Fibroblast of peridontal ligament (primary cell): ENCODE results near the gene MBIP.
A peak's percentile ranks its signal among the peaks of the same experiment; 100 is the strongest.

ENCODE experiments used
- DNase-seq: peaks from one replicate; pipeline ENCODE4 v3.0.0-alpha.2; 2010; ENCODE audit errors: extremely low read depth

The MBIP gene

DNA sequence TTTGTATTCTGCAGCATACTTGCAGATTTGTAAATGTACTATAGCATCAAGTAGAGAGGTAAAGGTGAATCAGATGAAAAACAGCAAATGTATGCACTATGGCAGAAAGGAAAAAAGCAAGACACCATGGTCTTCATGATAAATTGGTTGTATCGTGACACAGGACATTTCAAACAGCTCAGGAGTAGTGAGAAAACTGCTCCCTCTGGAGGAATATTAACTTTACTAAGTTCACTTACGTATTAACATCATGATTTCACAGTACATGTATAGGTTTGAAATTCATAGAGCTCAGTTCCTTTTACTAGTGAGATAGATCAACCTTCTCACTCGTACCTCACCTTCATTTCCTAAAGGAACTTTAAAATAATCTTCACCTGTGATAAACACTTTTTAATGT is 6.5 kb downstream of the MBIP start:
- no peak for DNase-seq

DNA sequence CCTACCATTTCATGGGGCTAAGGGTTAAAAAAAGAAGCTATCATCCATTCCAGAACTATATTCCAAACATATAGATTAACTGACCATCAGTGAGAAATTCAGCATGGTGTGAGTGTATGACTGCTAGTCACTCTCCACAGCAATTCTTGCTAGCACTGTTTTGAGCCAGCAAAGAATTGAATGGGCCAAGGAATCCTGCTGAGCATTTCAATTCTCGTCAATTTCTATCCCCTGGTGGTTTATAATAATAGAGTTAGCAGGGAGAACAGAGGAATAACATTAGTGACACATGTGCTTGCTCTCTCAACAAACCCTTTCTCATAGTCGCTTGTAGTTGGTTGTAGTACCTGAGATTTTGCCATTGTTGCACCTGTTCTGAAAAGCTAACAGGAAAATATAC is 7.2 kb downstream of the MBIP start:
- DNase-seq: no peak

DNA sequence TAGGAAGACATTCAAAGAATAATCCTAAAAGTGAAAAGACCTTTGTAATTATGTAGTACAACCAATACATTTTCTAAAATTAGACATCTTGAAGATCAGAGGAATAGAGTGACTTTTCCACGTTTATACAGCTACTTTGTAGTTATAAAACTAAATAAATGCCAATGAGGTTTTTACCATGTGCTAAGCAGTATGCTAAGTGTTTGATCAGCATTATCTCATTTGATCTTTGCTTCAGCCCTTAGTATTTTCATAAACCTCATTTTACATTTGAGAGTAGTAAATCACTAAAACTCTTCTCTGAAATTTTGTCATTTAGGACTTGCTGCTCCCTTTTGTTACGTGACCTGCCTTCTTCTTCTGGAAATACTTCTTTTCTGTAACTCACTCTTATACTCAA is 13.6 kb downstream of the MBIP start:
- DNase-seq: no peak

DNA sequence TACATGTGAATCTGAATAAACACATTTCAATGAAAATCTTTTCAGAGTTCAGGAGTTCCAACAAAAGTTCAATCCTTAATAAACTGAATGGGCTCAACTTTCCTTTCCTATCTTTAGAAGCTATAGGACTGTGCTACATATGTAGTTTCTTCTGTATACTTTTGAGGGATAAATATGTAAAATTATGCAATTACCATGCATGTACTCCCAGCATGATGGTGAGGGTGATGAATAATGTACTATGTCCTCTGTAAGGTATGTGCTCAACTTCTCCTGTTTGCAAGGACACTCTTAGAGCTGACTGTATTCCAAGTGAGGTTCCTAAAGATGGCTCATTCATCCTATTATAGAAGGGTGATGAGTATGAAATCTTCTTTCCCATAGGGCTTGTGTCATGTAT is 15.5 kb downstream of the MBIP start:
- DNase-seq: no peak

DNA sequence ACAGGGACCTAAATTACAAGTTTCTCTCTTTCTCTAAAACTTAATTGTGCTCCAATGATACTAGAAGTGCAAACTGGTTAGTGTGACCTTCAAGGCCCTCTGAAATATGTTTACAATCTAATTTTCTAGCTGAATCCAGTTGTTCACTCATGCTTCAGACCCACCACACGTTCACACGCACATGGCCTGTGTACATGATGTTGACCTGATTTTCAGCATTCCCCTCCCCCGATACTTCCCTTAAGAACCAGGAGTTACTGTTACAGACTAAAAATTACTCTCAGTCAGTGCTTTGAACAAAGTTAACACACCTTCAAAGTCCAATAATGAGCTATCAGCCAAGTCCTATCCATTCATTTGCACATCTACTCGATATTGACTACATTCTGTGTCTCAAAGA is 16.5 kb downstream of the MBIP start:
- DNase-seq: no peak

DNA sequence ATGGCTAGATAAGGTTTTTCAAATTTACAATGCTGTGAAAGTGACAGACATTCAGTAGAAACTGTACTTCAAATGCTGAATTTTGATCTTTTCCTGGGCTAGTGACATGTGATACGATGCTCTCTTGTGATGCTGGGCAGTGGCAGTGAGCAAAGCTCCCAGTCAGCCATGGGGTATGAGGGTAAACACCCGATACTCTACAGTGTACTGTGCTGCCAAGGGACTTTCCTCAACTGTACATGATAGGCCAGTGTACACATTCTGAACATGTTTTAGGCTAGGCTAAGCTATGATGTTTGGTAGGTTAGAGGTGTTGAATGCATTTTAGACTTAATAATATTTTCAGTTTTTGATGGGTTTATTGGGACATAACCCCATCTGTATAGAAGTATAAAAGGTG is 17.6 kb downstream of the MBIP start:
- no peak for DNase-seq

DNA sequence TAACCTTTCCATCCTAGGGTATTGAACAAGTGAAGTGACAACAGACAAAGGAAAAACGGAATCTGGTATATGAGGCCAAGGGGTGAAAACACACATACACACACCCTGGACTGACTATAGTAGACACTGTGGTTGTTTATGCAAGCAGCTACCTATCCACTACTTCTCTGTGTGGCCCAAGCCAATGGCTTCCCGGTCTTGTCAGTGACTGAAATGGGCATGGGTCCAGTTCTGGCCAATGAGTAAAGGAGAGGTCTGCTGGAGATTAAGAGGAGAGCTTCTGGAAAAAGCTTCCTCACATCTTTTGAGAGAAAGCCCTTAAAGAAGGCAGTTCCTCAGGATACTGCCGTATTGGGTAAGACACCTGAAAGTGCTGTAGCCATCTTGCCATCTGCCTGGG is 19.3 kb downstream of the MBIP start:
- no peak for DNase-seq

DNA sequence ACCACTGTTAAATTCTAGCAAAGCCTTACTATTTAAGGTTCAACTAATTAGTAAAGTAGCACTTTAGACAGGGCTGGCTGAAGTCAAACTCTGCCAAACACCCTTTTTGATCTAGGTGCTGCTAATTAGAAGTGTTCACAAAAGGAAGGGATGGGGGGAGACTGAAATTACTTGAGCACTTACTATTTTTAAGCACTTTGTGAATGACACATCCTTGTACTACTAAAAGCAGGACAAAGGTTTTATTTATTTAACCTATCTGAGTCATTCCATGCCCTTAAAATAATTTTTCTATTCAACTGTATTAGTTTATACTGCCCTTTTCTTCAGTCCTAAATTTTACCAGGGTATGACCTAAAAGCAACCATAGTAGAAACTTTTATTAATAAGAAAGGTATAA is 20.1 kb downstream of the MBIP start:
- DNase-seq: no peak

DNA sequence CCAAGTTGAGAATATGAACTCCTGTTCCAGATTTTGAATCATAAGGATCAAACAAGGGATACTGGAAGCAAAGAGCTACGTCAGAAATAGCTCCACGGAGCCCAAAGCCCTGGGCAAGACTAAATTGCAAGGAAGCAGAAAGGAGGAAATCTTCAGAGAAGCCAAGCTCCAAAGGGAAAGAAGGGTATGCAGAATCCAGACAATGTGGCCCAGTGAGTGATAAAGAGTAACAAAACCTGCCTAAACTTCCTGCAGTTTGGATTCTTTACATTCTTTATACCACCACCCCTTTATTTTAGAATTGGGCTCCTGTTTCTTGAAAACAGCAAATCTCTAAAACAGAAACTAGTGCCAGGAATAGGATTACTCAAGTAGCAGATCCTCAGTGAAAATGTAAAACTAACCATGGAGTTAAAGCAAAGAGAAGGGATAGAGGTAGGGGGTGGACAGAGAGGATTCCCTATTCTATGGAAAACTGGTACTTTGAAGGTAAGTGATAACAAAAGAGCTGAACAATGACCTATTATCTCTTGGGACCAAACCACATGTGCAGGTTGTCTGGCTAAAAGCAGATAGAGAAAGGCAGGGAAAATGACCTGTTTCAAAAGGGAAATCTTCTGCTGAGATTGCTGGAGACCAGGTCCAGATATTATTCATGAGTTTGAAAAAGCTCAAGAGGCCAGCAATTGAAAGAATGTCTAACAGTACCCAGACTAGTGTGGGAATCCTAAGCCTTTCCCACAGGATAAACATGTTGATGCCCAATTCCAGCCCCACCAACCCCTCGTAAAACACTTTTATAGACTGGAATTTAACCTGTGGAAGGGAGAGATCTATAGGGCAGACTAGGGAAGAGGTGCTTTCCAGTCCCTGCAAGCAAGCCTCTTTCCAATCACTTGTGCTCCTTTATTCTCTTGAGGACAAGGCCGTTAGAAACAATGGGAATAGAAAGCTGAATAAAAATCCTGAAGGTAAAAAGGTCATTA is 24.5 kb downstream of the MBIP start:
- no peak for DNase-seq

DNA sequence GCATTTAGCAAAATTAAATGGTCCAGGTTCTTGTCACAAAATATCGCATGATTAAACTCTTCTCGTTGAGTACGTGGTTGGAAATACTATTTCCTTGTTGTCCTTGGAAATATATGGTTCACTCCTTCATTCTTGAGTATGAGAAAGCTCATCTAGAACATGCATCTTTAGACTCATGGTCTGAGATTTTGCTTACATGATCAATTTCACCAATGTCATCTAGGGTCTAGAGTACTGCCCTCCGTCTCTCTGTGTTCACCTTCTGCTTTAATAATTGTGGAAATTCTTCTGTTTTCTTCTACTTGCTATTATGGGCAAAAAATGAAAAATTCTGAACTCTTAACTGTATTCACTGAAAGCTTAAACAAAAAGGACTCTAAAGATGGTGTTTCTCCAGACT is 25.9 kb downstream of the MBIP start:
- no peak for DNase-seq

DNA sequence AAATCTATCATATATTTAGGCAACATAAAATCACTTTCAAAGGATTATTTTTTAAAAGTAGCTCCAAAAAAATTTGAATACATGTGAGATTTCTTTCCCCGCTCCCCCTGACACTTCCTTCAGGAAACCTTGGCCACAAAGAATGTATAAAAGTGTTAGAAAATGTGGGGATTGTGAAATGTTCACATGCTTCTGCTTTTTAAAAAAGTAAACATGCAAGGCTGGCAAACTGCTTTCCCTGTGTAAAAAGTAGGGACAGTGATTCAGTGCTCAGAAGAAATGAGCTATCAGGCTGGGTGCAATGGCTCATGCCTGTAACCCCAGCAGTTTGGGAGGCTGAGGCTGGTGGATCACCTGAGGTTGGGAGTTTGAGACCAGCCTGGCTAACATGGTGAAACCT is 26.6 kb downstream of the MBIP start:
- peak; percentile 37 for DNase-seq

DNA sequence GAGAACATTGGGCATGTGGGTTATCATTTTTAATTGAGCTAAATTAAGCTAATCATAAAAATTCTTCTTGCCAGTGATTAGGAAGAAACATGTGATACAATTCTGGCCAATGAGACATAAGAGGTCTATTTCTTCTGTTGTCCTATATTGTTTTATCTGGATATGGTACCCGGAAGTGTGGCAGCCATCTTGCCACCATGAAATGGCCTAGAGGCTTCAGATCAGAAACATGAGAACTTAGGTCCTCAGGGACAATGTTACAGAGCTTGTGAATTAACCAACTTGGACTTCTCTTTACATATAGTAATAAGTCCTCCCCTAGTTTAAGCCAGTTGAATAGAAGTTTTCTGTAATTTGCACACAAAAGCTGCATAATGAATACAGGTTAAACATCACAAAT is 30.5 kb downstream of the MBIP start:
- no peak for DNase-seq

DNA sequence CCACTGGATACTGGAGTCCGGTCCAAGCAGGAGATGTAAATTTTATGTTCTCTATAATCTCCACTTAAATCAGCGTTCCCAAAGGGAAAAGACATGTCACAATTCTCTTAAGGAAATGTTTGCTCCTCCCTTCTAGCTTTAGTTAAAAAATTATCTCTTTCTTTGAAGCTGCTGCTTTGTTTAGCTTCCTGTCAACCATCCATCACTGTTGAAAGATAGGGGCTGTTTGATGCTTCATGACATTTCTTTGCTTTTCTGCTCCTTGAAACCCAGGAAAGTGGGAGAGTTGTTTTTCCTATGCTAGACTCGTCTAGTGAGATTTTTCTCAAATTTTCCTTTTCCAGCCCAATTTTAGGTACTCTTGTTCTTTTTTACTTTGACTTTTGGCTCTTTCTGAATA is 31.9 kb downstream of the MBIP start:
- no peak for DNase-seq

DNA sequence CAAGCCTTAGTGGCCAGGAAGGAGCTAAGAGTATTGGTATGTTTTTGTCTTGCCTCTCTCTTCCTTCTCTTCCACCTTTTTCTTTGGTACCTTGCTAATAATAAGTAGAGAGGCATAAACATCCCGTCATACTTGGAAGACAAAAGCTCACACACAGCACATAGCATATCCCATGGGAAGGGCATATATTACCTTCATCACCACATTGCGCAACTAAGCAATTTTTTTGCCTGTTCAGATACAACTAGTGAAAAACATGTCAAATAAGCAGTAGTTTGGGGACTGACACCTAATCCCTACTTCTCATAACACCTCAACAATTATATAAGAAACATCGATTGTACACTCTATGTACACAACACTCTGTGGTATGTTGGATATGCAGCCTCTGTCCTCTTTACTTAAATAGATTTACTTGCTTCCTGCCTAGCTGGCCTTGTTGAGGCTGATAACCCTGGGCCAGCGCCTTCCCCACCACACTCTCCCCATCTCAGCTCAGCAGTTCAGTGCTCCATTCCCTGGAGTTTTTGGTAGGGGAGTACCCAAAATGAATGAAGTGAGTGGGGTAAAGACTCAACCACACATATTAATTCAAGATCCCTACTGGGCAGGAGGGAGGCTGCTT is 35.4 kb downstream of the MBIP start:
- no peak for DNase-seq

DNA sequence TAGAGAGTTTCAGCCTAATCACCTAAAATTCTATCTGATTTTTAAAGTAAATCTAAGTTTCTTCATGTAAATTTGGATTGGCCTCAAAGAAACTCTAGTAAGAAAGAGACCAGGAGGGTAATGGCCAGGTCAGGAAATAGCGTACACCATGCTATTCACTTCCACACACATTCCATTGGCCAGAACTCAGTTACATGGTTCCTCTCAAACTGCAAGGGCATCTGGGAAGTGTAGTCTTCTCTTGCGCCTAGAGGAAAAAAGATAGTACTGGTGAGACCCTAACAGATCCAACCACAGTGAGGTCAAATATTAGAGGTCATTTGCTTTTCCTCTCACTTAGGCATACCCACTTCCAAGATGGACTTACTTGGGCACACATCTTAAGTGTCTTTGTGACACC is 39.1 kb downstream of the MBIP start:
- DNase-seq: no peak

DNA sequence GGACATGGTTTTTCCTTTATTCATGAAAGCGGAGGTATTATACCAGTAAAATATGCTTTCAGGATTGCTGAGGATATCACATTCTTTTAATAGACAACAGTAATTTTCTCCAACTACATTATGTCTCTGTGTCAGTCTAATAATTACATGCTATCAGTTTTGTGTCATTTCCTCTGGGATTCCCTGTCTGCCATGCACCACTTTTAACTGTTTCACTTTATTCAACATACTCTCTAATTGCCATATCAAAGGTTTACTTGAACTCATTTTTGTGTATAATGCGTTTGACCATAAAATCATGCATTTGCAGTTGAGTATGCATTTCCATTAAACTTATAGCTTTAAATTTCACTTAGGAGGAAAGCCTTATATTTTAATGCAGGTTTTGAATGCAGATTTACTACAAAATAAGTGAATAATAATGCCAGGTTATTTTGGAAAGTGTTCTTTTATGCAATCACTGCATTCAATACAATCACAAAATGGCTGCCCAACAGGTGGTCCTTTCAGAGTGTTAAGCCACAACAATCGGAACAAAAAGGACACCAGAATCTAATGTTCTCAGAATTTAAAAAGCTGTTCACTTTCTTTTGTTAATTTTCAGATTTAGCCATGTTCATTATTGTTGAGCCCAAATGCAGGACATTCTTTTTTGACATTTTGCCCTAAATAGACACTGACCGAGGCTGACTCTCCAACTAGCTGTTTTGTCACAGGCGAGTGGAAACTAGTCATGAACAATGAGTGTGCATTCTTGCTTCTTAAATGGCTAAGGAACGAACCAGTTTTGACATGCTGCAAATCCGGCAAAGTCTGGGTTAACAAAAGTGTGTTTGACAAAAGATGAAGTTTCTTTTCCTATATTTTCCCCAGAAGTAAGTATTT is 40.9 kb downstream of the MBIP start:
- DNase-seq: no peak

DNA sequence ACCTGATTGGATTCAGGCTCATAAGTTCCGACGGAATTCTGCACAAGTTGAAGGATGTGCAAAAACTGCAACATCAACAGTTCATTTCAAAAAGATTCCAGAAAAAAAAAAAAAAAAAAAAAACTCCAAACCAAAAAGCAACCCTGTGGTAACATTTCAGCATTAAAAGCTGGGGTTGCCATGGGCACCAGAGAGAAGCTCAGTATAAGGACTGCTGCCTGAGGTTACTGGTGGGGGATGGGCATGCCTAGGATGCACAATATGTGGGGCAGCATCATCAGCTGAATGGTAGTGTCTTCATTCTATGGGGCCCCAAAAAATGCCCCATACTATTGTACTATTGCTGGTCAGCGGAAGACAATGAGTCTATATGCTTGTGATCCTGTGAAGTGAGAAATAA is 44.7 kb downstream of the MBIP start:
- no peak for DNase-seq

DNA sequence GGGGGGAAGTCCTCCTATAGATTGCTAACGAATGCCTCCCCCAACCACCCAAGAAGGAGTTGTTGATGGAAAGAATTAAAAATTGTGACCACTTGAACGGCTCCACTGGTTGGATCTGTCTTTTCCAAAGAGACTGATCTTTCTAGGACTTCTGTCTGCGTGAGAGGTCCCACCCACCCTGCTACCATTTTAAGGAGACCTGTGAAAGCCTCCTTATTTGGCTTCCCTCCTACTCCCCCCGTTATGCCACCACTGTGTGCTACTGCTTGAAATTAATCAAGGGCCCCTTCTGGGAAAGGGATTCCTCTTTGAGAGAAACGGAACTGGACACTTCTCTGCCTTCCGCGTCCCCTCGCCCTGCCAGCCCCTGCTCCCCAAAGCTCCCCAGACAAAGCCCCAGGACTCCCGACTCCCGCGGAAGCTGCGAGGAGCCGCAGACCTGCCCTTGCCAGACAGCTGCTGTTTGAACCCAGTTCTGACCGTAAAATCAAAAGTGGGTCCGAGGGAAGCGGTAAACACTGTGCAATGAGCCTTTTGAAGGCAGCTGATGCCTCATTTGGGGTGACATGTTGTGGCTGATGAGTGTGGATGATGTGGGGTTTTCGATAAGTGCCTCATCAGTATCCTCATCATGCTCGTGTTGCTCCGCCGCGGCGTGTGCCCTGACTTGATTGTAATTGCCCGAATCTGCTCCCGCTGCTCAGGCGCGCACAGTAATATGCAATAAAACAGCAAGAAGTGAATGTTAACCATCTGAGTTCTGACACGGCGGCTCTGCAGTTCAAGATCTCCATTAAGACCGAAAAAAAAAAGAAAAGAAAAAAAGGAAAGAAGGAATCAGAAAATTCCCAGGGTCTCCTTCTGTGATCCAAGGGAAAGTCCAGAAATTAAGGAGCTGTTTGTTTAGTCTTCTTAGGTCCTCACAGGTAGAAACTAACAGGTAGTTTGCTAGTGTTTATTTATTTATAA is 48.2 kb downstream of the MBIP start:
- peak; percentile 14 for DNase-seq

DNA sequence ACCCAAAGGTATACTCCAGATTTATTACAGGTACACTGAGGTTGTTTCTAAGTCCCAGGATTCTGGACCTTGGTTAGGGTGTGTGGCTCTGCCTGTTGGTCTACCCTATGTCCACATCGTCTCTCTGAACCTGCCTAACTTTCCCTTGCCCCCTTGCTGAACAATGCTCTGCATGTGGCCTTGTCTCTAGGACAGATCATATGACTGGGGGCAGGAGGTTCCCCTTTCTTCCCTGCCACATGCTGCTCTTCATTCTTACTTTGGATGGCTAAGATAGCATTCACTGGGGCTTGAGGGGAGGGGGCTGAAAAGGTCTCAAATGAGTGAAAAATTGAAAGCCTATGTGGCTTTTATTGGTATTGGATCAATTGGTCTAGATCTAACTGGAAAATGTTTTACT is 49.2 kb downstream of the MBIP start:
- DNase-seq: no peak

DNA sequence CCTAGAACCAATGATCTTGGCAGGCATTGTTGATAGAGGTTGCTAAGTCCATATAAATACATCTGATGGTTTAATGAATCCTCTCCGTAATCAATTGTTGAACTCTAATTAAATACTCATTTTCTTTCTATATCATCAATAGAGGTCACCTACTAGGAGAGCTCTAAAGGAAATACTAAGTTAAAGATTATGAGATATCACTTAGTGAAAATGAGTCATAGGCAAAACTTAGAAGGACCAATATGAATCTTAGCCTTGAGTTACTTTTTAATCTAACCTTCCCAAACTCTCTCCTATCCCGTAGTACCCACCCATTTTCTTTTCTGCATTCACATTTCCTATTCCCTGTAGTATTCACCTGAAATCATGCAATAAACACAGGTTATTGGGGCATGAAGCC is 50.2 kb downstream of the MBIP start:
- no peak for DNase-seq

DNA sequence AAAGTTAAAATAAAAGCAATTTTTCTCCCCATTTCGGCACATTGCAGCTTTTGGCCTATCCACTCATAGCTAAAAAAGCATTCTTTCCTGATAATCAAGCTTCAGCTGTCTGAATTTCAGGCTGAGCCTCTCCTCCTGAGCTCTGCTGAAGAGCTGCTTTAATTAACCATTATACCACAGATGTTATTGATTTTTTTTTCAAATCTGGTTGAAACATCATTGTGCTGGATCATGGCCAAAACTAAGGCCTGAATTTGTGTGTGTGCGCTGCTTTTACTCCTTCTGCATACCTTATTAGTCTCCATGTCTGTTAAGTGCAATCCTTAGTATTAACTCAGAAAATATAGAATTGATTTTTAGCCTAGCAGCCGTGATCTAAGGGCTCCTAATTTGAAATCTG is 52.3 kb downstream of the MBIP start:
- no peak for DNase-seq
